Midbrain (tissue), 1 donor: Measurements from ENCODE around the gene LIAS.
"Not testable (repeated sequence)": the region's sequence is repeated elsewhere in the genome, so short reads cannot be mapped to it uniquely, and the experiment has no call there.

Source experiments
- DNase-seq: peaks from one replicate; lab custom pipeline; 2025; lab: John Stamatoyannopoulos, UW

The LIAS gene

DNA sequence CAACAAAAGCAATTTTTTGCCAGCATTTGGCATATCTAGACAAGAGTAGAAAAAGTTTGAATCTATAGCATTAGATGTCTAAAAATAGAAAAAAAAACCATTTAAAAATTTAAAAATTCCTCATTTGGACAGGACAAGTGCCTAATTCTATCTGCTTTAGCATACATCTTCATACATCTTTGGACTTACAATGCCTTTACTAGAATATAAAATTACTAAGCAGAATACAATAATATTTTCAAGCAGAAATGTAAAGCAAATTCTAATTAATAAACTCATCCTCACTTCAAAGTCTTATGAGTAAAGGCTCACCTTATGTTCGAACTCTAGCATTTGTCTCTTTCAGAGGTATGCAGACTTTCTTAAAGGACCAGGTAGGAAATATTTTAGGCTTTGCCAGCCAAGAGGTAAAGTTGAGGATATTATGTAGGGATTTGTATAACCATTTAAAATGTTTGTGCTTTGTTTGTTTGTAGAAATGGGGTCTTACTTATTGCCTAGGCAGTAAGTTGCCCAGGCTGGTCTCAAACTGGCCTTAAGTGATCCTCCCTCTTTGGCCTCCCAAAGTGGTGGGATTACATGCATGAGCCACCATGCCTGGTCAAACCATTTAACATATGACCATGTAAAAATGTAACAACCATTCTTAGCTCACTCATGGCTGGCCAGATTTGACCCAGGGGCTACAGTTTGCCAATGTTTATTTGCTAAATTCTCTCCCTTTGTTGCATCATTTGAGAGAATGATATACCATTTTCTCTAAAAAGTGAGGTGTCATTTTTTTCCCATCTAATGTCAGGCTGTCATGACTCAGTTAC lies 39.3 kb downstream of the LIAS start:
- DNase-seq: no peak

DNA sequence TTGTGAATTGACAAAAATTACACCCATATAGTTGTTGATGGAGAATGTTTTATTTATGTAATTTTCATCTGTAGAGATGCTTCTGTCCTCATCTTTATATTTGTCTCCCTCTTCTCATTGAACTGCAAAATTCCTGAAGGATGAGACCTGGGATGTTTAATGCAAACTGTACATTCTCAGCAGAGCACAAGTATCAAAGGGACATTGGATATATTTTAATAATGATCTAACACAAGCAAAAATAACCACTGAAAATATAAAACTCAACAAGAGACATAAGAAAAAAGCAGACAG lies 39.8 kb downstream of the LIAS start:
- no peak for DNase-seq

DNA sequence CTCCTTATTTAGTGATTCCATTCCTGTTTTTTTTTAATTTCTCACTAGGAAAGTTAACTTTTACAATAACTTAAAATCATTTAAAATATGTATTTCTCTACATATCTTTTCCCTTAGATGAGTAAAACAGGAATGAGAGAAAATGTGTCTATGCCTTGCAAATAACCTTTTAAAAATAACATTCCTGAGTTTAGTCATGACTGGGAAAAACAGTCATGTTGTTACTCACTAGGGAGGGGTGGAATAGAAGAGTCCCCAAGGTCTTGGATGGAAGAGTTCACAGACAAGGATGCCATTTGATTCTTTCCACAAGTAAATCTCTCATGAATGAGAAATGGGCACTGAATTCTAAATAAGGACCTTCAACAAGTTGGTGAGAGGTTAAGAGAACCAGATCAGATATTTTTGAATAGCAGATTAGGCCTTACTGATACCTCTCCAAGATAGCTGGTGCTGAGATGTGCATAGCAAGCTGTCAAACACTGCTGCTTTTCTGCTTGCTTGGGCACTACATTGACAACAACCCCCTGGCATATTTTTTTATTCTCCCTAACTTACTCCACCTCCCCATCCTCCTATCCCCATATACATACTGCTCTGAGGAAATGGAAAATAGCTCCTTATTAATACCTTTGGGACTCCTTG lies 43.3 kb downstream of the LIAS start:
- no peak for DNase-seq

DNA sequence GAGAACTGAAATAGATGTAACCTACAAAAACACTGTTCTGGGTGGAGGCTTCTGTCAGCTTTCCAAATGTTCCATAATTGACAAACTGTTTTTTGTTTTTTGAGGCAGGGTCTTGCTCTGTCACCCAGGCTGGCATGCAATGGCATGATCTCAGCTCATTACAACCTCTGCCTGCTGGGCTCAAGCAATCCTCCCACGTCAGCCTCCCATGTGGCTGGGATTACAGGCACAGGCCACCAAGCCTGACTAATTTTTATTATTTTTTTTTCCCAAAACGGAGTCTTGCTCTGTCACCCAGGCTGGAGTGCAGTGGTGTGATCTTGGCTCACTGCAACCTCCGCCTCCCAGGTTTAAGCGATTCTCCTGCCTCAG lies 43.8 kb downstream of the LIAS start:
- DNase-seq: not testable (repeated sequence)

DNA sequence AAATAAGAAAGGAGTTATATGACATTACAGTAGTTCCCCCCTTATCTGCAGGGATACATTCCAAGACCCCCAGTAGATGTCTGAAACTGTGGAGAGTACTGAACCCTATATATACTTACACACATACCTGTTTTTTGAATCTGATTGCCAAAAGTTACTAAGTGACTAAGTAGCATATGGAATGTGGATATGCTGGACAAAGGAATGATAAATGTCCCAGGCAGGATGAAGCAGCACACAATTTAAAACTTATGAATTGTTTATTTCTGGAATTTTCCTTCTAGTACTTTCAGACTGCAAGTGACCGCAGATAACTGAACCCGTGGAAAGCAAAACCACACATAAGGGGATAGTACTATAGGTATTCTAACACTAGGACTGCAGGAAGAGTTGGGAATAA lies 45.7 kb downstream of the LIAS start:
- no peak for DNase-seq

DNA sequence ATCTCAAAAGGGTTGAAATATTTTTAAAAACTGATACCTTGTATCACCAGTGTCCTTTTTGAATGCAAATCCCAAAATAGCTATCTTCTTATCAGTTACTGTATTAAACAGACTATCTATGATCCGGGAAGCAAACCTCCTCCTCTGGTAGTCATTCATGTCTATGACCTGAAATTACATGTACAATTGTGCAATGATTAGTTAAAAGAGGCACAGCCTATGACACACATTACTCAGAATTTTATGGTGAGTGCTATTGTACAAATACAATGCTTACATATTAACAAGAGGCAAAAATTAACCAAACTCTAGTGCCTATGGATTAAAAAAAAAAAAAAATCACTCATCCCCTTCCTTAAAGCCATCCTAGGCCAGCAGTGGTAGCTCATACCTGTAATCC lies 46.7 kb downstream of the LIAS start:
- no peak for DNase-seq

DNA sequence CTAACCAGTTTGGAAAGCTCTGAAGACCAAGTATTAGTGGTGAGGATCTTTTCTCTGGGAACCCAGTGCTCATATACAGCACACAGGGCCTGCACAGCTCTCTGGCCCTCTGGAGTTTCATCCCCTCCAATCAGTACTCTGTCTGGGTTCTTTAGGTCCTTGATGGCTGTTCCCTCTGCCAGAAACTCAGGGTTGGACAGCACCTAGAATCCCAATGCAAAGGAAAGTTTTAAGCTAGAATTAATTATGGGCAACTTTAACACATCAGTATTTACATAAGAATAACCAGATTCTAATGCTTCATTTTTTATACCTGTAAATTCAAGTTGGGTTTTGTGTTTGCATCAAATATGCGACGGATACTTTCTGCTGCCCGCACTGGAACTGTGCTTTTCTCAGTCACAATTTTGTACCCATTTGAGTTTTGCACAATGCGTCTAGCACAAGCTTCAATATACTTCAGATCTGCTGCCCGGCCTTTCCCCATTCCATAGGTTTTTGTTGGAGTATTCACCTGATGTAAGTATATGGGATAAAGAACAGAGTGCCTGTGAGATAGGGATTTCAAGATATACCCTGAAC lies 51.6 kb downstream of the LIAS start:
- DNase-seq: no peak

DNA sequence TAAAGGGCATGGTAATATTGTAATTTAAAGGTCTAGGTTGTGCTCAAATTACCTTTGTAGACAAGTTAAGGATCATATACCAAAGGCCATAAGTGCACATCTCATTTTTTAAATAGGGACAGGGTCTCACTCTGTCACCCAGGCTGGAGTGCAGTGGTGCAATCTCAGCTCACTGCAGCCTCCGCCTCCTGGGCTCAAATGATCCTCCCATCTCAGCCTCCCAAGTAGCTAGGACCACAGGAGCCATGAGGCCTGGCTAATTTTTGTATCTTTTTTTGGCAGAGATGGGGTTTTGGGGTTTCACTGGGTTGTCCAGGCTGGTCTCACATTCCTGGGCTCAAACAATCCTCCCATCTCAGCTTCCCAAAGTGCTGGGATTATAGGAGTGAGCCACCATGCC lies 55.4 kb downstream of the LIAS start:
- not testable (repeated sequence) for DNase-seq

DNA sequence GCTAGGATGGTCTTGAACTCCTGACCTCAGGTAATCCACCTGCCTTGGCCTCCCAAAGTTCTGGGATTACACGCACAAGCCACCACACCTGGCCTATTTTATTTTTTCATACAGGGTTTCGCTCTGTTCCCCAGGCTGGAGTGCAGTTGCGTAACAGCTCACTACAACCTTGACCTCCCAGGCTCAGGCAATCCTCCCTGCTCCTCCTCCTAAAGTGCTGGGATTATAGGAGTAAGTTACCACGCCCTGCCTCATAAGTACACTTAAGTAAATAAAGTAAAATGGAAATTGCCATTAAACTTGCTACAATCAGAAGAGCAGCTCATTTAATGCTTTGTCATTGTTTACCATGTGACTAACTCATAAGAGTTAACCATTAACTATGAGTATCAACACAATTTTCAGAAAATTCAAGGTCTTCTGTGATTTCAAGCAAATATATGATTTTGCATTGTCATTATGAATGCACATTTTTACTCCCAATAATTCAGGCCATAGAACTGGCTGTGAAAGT lies 56.1 kb downstream of the LIAS start:
- DNase-seq: no peak

DNA sequence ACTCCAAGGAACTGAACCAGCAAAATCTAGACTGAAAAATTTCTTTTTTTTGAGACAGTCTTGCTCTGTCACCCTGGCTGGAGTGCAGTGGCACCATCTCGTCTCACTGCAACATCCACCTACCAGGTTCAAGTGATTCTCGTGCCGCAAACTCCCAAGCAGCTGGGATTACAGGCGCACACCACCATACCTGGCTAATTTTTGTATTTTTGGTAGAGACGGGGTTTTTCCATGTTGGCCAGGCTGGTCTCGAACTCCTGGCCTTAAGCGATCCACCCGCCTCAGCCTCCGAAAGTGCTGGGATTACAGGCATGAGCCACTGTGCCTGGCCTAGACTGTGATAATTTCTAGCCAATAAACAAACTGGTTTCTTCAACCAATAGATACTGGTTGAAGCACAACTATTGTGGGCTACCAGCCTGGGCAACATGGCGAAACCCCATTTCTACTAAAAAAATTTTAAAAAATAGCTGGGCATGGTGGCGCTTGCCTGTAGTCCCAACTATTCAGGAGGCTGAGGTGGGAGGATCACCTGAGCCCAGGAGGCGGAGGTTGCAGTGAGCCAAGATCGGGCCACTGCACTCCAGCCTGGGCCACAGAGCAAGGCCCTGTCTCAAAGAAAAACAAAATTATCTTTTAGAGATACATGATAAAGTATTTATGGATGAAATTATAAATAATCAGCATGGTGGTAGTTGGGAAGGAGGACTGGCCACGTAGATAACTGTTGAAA lies 57.0 kb downstream of the LIAS start:
- DNase-seq: not testable (repeated sequence)

DNA sequence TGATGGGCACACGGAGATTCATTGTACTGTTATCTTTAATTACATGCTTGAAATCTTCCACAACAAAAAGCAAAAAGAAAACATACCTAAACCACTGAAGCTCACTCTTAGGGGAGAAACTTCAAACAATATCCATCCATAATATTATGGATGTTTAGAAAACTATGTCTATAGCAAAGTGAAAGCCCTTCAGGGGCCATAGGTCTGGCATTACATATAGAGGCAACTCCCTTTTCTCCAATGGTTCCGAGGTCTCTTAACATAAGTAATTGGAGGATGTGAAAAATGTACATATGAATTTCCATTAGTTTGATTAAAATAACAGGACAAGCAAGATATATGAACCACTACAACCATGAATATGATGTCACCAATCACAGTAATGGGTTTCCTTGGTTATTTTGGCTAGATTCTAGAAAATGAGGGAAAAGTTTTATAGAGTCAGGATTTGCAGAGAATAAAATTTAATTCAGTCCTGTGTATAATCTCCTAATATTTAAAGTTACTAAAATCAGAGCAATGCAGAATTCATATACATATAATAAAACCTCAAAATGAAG lies 57.6 kb downstream of the LIAS start:
- no peak for DNase-seq

DNA sequence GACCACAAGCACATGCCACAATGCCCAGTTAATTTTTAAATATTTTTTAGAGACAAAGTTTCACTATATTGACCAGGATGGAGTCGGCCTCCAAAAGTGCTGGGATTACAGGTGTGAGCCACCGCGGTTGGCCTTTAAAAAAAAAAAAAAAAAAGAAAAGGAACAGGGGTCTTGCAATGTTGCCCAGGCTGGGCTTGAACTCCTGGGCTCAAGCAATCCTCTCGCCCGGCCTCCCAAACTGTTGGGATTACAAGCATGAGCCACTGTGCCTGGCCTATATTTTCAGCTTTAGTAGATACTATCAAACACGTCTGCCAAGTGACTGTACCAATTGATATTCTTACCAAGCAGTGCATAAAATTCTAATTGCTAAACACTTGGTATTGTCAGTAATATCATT lies 59.6 kb downstream of the LIAS start:
- no peak for DNase-seq

DNA sequence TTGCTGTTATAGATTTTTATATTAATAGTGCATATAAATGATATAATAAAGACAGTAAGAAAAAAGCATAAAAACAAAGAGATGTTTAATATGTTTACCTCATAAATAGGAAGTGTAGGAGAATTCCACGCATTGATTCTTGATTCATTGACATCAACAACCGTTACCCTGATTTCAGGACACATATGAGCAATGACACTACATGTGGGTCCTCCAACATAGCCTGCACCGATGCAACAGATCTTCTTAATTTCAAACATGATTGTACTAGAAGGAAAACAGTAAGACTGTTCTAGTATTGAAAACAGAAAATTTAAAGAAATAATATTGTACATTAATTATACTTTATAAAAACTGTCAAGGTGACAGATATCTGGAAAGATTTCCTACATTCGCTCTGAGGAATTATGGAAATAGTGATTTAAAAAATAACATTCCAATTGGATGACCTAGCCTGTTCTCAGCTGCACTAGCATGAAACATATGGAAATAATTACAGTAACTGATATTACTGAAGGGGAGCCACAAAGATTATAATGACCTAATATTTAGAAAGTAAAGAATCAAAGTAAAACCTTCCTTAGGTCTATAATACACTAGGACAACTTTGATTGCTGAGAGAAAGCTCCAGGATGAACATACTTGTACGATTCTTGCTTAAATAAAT lies 62.5 kb downstream of the LIAS start:
- no peak for DNase-seq

DNA sequence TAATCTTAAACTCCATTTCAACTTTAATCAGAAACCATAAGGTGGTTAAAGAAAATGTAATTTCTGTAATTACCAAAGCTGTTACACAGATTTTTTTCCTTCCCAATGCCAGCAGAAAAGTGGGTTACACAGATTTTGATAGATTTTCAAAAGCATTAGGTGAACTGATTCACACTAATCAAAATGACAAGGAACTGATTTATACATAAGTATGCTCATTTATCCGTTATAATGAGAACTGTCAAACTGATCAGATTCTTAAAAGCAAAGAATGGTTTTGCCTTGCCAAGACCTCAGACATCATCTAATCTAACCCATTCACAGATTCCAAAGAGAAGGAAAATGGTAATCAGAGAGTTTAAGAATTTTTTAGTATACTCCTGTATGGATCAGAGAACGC lies 63.2 kb downstream of the LIAS start:
- no peak for DNase-seq

DNA sequence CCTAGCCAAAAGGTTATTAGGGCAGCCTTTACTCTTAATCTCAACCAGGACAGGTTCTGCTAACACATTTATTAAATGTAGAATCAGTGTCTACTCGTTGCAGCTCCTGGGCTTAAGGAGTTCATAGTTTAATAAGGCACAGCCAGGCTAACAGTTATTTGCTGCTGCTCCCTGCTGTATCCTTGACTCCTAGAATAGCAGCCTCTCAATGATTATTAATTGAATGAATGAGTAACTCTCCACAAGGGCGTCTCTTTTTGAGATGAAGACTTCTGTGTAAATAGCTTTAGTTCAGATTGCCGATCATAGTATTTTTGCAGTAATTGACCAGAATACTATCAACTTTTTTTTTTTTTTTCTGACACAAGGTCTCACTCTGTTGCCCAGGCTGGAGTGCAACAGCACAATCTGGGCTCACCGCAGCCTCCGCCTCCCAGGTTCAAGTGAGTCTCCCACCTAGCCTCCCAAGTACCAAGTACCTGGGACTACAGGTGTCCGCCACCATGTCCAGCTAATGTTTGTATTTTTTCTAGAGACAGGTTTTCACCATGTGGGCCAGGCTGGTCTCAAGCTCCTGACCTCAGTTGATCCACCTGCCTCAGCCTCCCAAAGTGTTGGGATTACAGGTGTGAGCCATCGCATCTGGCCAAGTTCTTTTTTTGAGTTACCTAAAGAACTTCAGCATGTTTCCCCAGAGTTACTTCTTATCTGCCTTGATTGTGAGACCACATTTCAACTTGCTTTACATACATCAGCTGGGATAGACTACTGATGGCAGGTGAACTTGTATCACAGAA lies 65.5 kb downstream of the LIAS start:
- DNase-seq: no peak

DNA sequence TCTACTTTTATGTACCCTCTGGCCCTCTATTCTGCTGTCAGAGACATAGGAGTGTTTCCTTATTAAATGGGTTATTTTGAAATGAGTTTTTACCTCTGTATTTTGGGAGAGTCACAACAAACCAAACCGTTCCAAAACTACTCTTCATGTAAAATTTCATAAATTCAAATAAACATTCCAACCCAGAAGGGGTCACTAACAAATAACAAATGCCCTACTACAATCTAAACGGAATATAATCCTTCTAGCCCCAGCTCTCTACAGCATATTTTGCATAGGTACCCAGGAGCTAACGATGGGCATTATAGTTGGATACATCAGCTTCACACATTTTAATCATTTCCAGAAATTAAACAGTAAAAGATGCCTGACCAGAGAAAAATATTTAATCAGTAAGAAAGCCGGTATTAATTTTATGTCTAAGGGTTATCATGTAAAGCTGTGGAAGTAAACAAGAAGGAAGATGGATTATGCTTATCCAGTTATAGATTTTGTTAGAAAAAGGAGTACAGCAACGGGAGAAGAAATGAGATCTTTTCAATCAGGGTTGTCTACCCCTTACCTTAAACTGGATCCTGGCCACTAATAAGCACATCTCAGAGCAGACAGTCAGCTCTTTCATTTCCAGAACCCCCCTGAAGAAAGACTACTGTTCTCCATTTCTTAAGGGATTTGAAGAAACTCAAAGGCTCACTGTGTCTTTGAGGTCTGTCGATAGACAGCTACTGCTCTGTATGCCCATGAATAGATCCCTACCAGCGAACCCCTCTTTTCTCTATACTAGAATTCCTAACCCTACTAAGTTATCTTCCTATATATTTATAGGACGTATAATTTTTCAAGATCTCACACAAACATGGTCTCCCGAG lies 67.2 kb downstream of the LIAS start:
- DNase-seq: peak; percentile 4

DNA sequence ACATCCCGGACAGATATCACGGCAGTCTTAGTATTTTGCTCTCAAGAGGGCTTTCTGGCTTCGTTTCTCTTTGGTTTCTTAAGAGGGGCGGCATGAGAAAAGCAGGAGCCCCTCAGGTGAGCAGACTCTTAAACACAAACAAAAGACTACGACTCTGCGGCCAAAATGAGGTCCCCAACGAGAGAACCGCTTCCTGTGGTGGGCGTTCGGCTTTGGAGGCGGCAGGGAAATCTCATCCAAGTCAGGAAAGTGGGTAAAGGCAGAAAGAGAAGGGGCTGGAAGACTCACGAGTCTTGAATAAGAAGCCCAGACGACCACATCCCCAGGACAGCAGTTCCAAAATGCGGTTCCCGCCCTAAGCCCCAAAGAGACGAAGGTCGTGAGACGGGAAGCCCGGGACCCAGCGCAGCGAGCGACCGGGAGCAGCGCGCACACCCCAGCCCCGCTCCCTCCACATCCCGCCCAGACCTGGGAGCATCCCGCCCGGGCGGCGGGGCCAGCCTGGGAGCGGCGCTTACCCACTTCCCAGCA lies 68.0 kb downstream of the LIAS start:
- DNase-seq: peak; percentile 47

DNA sequence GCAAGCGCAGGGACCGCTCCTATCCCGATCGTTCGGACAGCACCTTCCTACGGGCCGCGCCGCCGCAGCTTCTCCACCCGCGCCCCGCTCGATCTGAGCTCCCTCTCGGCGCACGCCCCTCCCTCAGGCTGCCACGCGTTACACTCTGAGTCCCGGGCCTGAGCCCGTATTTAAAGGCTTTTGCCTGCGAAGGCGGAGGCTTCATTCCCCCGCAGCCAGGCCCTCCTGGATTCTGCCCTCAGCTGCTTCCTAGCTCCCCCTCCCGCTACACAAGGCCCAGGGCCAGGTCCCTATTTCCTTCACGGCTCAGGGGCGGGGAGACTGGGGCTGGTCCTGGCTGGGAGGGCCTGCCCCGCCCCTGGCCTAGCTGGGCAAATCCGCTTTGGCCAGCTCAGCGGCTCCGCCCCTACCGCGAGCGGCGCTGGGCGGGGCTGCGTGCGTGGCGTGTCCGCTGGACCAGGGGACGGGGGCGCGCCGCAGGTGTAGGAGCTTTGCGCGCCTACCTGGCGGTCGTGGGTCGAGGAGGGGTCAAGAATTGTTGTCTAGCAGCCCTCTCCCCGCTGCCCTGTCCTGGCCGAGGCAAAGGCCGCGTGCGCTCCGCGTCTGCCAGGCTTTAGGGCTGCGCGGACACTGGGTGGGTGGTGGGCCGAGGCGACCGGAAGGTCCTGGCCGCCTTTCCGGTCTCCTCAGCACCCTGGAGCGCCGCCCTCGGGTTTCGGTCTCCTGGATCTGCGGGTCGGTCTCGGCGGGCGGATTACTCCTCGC lies 68.6 kb downstream of the LIAS start, which contains the start of gene UGDH:
Gene UGDH, minus strand, starts transcription at position 144 of the 765 bp plus-strand sequence. CDS start 5,927 bp downstream, outside the sequence.
- DNase-seq: peak; percentile 99

DNA sequence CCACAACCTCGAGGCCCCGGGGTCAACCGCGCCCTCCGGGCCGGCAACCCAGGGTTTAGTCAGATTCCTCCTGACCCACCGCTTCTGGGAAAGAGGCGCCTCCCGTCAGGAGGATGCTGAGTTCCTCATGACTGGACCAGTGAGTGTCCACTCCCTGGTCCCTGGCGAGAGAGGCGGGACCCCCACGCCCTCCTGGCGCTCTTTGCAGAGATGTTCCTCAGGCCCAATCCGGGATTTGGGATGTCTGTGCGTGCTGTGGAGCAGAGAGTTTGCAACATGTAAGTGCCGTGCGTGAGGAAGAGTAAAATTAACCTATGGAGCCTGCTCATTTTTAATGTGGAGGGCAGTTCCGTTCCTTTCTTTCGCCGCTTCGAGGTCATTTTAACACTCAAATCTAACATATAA lies 69.2 kb downstream of the LIAS start:
- DNase-seq: no peak
